HCT116 (cell line): ENCODE measurements around the gene SND1. TPM values are rescaled to one million over a fixed set of nuclear protein-coding genes. Genes with fewer than 3 reads are reported as not detected.

Experiments
- ATAC-seq: fragments of 200-7000 bp; cut with Tn5 transposase; 2 replicates; pipeline ENCODE4 v1.9.1; 2020; ENCODE audit warnings: mild to moderate bottlenecking, moderate library complexity
- BruUV-seq: library from RNA; stranded (reverse); fragments of 400-500 nt; replicated peaks from 2 replicates; lab custom pipeline; 2021; lab: Mats Ljungman, UMichigan
- CTCF ChIA-PET: fragments of 300-600 bp; sonication (Branson Sonifier 250); formaldehyde crosslinking; loops from one replicate; lab custom pipeline; 2021; ENCODE audit warnings: antibody characterized with exemption; lab: Charles Lee
- POLR2A ChIA-PET: fragments of 300-600, 350-600 bp; sonication (Branson Sonifier 250); formaldehyde crosslinking; loops from one replicate; lab custom pipeline; 2021; ENCODE audit warnings: antibody characterized with exemption; lab: Charles Lee
- RAD21 ChIA-PET, 2 experiments: fragments of 300-600 bp; sonication (Branson Sonifier 250); formaldehyde crosslinking; loops; one replicate each; lab custom pipeline; 2023; ENCODE audit warnings: low total read pairs in 2 of 2; ENCODE audit not compliant: uncharacterized antibody in 2 of 2, unreplicated experiment in 2 of 2, low non-redundant PET in 1 of 2; lab: Charles Lee
- DNase-seq: peaks from one replicate; pipeline ENCODE4 v3.0.0-alpha.2; 2010; ENCODE audit warnings: low read depth, low spot score
- H2AFZ ChIP-seq: fragments of 200-600 bp; shearing (Covaris generic), sonication (generic); 2 replicates; pipeline ENCODE4 v1.6.1; 2017; ENCODE audit warnings: low read depth, mixed run types, mixed read lengths, antibody characterized with exemption, low read length; ENCODE audit not compliant: poor library complexity, severe bottlenecking
- H3K27ac ChIP-seq: 2 replicates; pipeline ENCODE4 v1.5.1; 2012; ENCODE audit warnings: low read depth, low read length
- H3K27me3 ChIP-seq: fragments of 200-600 bp; sonication (generic); 2 replicates; pipeline ENCODE4 v1.6.1; 2016; ENCODE audit warnings: mixed run types, low read length, mixed read lengths; ENCODE audit not compliant: insufficient read depth
- H3K36me3 ChIP-seq, 2 experiments: fragments of 200-500 bp in 1 of 2; fragments of 200-600 bp in 1 of 2; sonication (Bioruptor generic) in 1 of 2; sonication (generic) in 1 of 2; 2 replicates each; pipeline versions ENCODE4 v1.5.1 to v1.6.1; 2014 to 2016; ENCODE audit warnings: low read length in 2 of 2, inconsistent platforms in 1 of 2, mixed read lengths in 1 of 2, mixed run types in 1 of 2; ENCODE audit not compliant: insufficient read depth in 2 of 2, control insufficient read depth in 1 of 2
- H3K4me1 ChIP-seq, 2 experiments: fragments of 200-600 bp in 1 of 2; sonication (generic) in 1 of 2; 2 replicates each; pipeline versions ENCODE4 v1.5.1 to v1.6.1; 2012 to 2017; ENCODE audit warnings: low read length in 2 of 2, inconsistent platforms in 1 of 2, mild to moderate bottlenecking in 1 of 2, mixed read lengths in 1 of 2, mixed run types in 1 of 2, moderate library complexity in 1 of 2; ENCODE audit not compliant: insufficient read depth in 2 of 2, control insufficient read depth in 1 of 2
- H3K4me2 ChIP-seq: fragments of 200-600 bp; sonication (generic); 2 replicates; pipeline ENCODE4 v1.6.1; 2017; ENCODE audit warnings: mixed run types, low read length, mixed read lengths
- H3K4me3 ChIP-seq, 2 experiments: fragments of 200-600 bp in 1 of 2; sonication (generic) in 1 of 2; replicated peaks in 1 of 2; 2 replicates each; pipeline ENCODE4 v1.5.1; 2011 to 2016; ENCODE audit warnings: low read length in 2 of 2, control low read depth in 1 of 2, low read depth in 1 of 2, mild to moderate bottlenecking in 1 of 2, mixed read lengths in 1 of 2, mixed run types in 1 of 2
- H3K79me2 ChIP-seq: fragments of 200-600 bp; sonication (generic); 2 replicates; pipeline ENCODE4 v1.6.1; 2017; ENCODE audit warnings: mild to moderate bottlenecking, mixed run types, low read length, moderate library complexity, mixed read lengths; ENCODE audit not compliant: insufficient read depth
- H3K9ac ChIP-seq: fragments of 200-600 bp; sonication (generic); 2 replicates; pipeline ENCODE4 v1.6.1; 2016; ENCODE audit warnings: low read length, mixed read lengths
- H3K9me2 ChIP-seq: fragments of 200-600 bp; sonication (generic), shearing (Covaris generic); 2 replicates; pipeline ENCODE4 v1.6.1; 2017; ENCODE audit warnings: mixed run types, mild to moderate bottlenecking, moderate library complexity; ENCODE audit not compliant: insufficient read depth
- H3K9me3 ChIP-seq, 2 experiments: fragments of 200-500 bp in 1 of 2; fragments of 200-600 bp in 1 of 2; sonication (Bioruptor generic) in 1 of 2; sonication (generic) in 1 of 2; 2 replicates each; pipeline ENCODE4 v1.6.1; 2014 to 2017; ENCODE audit warnings: low read length in 2 of 2, mixed read lengths in 2 of 2, inconsistent platforms in 1 of 2, low read depth in 1 of 2, mild to moderate bottlenecking in 1 of 2, mixed run types in 1 of 2, moderate library complexity in 1 of 2; ENCODE audit not compliant: control insufficient read depth in 1 of 2, insufficient read depth in 1 of 2
- H4K20me1 ChIP-seq: fragments of 200-600 bp; sonication (generic), shearing (Covaris generic); 2 replicates; pipeline ENCODE4 v1.6.1; 2017; ENCODE audit warnings: mixed run types, mild to moderate bottlenecking, moderate library complexity; ENCODE audit not compliant: insufficient read depth
- CBX3 ChIP-seq: IDR thresholded peaks from 2 replicates; pipeline ENCODE4 v1.6.1; 2012; ENCODE audit warnings: low read depth
- CTCF ChIP-seq, 3 experiments: fragments of 200-600 bp in 1 of 3; sonication (generic) in 1 of 3; IDR thresholded peaks in 2 of 3; conservative IDR thresholded peaks in 1 of 3; 2 replicates each; pipeline ENCODE4 v1.5.1; 2012 to 2017; ENCODE audit warnings: low read depth in 2 of 3, low read length in 2 of 3, antibody characterized with exemption in 1 of 3, borderline replicate concordance in 1 of 3, control low read depth in 1 of 3, mild to moderate bottlenecking in 1 of 3, mixed read lengths in 1 of 3, mixed run types in 1 of 3, moderate library complexity in 1 of 3; ENCODE audit not compliant: insufficient read depth in 1 of 3
- ELF1 ChIP-seq: IDR thresholded peaks from 2 replicates; pipeline ENCODE4 v1.6.1; 2012; ENCODE audit warnings: low read depth, borderline replicate concordance
- FOSL1 ChIP-seq: IDR thresholded peaks from 2 replicates; pipeline ENCODE4 v1.6.1; 2012; ENCODE audit warnings: low read depth
- JUND ChIP-seq: IDR thresholded peaks from 2 replicates; pipeline ENCODE4 v1.6.1; 2012
- MAX ChIP-seq: IDR thresholded peaks from 2 replicates; pipeline ENCODE4 v1.6.1; 2012
- POLR2A ChIP-seq: IDR thresholded peaks from 2 replicates; pipeline ENCODE4 v1.7.0; 2011; ENCODE audit warnings: borderline replicate concordance; ENCODE audit not compliant: insufficient read depth, insufficient read length; ENCODE audit errors: extremely low read depth
- POLR2AphosphoS5 ChIP-seq: IDR thresholded peaks from 2 replicates; pipeline ENCODE4 v1.6.1; 2011; ENCODE audit warnings: mild to moderate bottlenecking, low read depth, low read length, moderate library complexity
- REST ChIP-seq: IDR thresholded peaks from 2 replicates; pipeline ENCODE4 v1.6.1; 2012; ENCODE audit warnings: low read depth
- SIN3A ChIP-seq: IDR thresholded peaks from 2 replicates; pipeline ENCODE4 v1.6.1; 2012; ENCODE audit warnings: low read depth
- SP1 ChIP-seq: IDR thresholded peaks from 2 replicates; pipeline ENCODE4 v1.6.1; 2012; ENCODE audit warnings: low read depth
- SRF ChIP-seq: IDR thresholded peaks from 2 replicates; pipeline ENCODE4 v1.6.1; 2012; ENCODE audit warnings: low read depth
- ZFX ChIP-seq: fragments of 450-650 bp; IDR thresholded peaks from 2 replicates; pipeline ENCODE4 v1.6.1; 2017
- ZNF274 ChIP-seq: fragments of 200-500 bp; sonication (Bioruptor generic); IDR thresholded peaks from 2 replicates; pipeline ENCODE4 v1.6.1; 2014; ENCODE audit warnings: mild to moderate bottlenecking, low read depth, low read length, inconsistent platforms
- intact Hi-C: fragments of 100-400 bp; cut with micrococcal nuclease; formaldehyde crosslinking; loops from 2 replicates; pipeline ENCODE4 v1.10.0; 2022
- total RNA-seq: library from RNA; stranded (reverse); gene quantifications from one replicate; pipeline ENCODE4 v1.2.1, GENCODE V29; 2021; ENCODE audit not compliant: unreplicated experiment

SND1 gene
- total RNA-seq, 1 experiment from 2014 or later, result 169 TPM

- ChIA-PET CTCF (no interaction called here), POLR2A (no interaction called here), RAD21 (no interaction called here)
- Histone ChIP-seq H3K27me3 (no peaks in the 10 kb centered on the region), H3K4me2 (no peak overlapping the region), H3K36me3 (peaks cover 0 to 2% of the 10 kb centered on the region in 2 experiments; a peak in 1 of 4 replicates), H3K79me2 (no peaks in the 10 kb centered on the region), H3K9me3 (no peaks in the 10 kb centered on the region), H3K4me3 (no peak overlapping the region), H3K9me2 (no peaks in the 10 kb centered on the region), H3K27ac (no peak overlapping the region), H3K4me1 (no peaks in the 10 kb centered on the region), H3K9ac (no peak overlapping the region), H4K20me1 (no peaks in the 10 kb centered on the region), H2AFZ (no peak overlapping the region)
- DNase-seq (no peak), ATAC-seq (no peak)
- intact Hi-C loops, result no loop called here
- no TSS peak for BruUV-seq
- TF ChIP-seq POLR2AphosphoS5, result no peak
- no peak for TF ChIP-seq SP1
- no peak for TF ChIP-seq JUND
- TF ChIP-seq ZFX, result no peak
Measured at GRCh38 chr7:128075242-128076095, 423.5 kb downstream of the SND1 start.

GRCh38 chr7:128076196-128076795 lies 424.3 kb downstream of the SND1 start:
- ATAC-seq, result no peak
- H2AFZ ChIP-seq, result no peak overlapping the region
- intact Hi-C loops, result no loop called here
- no peaks in the 10 kb centered on the region for H3K9me3 ChIP-seq
- no peaks in the 10 kb centered on the region for H4K20me1 ChIP-seq
- H3K4me1 ChIP-seq, result no peaks in the 10 kb centered on the region
- H3K4me3 ChIP-seq, result no peak overlapping the region
- H3K9ac ChIP-seq, result no peak overlapping the region
- no peaks in the 10 kb centered on the region for H3K27me3 ChIP-seq
- no peaks in the 10 kb centered on the region for H3K79me2 ChIP-seq
- POLR2A ChIA-PET, result no interaction called here
- no peaks in the 10 kb centered on the region for H3K9me2 ChIP-seq
- BruUV-seq, result no TSS peak
- no peak overlapping the region for H3K4me2 ChIP-seq
- RAD21 ChIA-PET, result no interaction called here
- no peak overlapping the region for H3K27ac ChIP-seq
- peaks cover 0 to 2% of the 10 kb centered on the region in 2 experiments; a peak in 1 of 4 replicates for H3K36me3 ChIP-seq
- CTCF ChIA-PET, result no interaction called here
- no peak for DNase-seq
- no peak for TF ChIP-seq ZFX
- TF ChIP-seq FOSL1, result no peak
- TF ChIP-seq CBX3, result no peak
- TF ChIP-seq CTCF (IDR thresholded peaks at IDR 0.05 in 2 of 3, conservative IDR thresholded peaks at IDR 0.05 in 1 of 3; ENCODE audit: borderline replicate concordance in 1 of 3, insufficient read depth in 1 of 3, low read depth in 2 of 3, low read length in 2 of 3), result no peak
- no peak for TF ChIP-seq REST
- no peak for TF ChIP-seq MAX
- TF ChIP-seq SP1, result no peak
- TF ChIP-seq ELF1, result no peak
- no peak for TF ChIP-seq SIN3A
- no peak for TF ChIP-seq ZNF274
- TF ChIP-seq SRF, result no peak
- no peak for TF ChIP-seq POLR2A
